Fibroblast of lung (primary cell): ENCODE data around the gene AMIGO3. TPM values are rescaled to one million over a fixed set of nuclear protein-coding genes. Genes with fewer than 3 reads are reported as not detected.

Experiments used
- DNase-seq, 2 donors: peaks; one replicate each; pipeline versions ENCODE4 v3.0.0 to v3.0.0-alpha.2; 2010; ENCODE audit warnings: low read depth in 2 of 2
- H2AFZ ChIP-seq: 2 replicates; pipeline ENCODE4 v1.5.1; 2012; ENCODE audit warnings: low read length, control low read depth, inconsistent platforms
- H3K27ac ChIP-seq: 2 replicates; pipeline ENCODE4 v1.5.1; 2011; ENCODE audit warnings: low read length, control low read depth; ENCODE audit not compliant: insufficient read depth
- H3K27me3 ChIP-seq: 2 replicates; pipeline ENCODE4 v1.5.1; 2011; ENCODE audit warnings: mild to moderate bottlenecking, low read length; ENCODE audit not compliant: control insufficient read depth, insufficient read depth
- H3K36me3 ChIP-seq: 2 replicates; pipeline ENCODE4 v1.5.1; 2011; ENCODE audit warnings: low read length; ENCODE audit not compliant: control insufficient read depth, insufficient read depth
- H3K4me1 ChIP-seq: 2 replicates; pipeline ENCODE4 v1.5.1; 2011; ENCODE audit warnings: low read length; ENCODE audit not compliant: control insufficient read depth, insufficient read depth; ENCODE audit errors: extremely low read depth
- H3K4me2 ChIP-seq: 2 replicates; pipeline ENCODE4 v1.5.1; 2011; ENCODE audit warnings: low read length, control low read depth; ENCODE audit not compliant: insufficient read depth; ENCODE audit errors: extremely low read depth
- H3K4me3 ChIP-seq, 4 experiments: fragments of 200-600 bp in 1 of 4; sonication (generic) in 1 of 4; replicated peaks in 1 of 4; 2 replicates each; pipeline ENCODE4 v1.5.1; 2011 to 2016; ENCODE audit warnings: low read length in 4 of 4, low read depth in 3 of 4, mild to moderate bottlenecking in 3 of 4, control low read depth in 2 of 4, inconsistent platforms in 1 of 4, mixed read lengths in 1 of 4; ENCODE audit not compliant: insufficient read depth in 1 of 4; ENCODE audit errors: control extremely low read depth in 1 of 4
- H3K79me2 ChIP-seq: 2 replicates; pipeline ENCODE4 v1.5.1; 2012; ENCODE audit warnings: mild to moderate bottlenecking, low read length, inconsistent platforms; ENCODE audit not compliant: control insufficient read depth, insufficient read depth
- H3K9ac ChIP-seq: 2 replicates; pipeline ENCODE4 v1.5.1; 2011; ENCODE audit warnings: mild to moderate bottlenecking, low read length, control low read depth; ENCODE audit not compliant: insufficient read depth
- H3K9me3 ChIP-seq: 2 replicates; pipeline ENCODE4 v1.5.1; 2012; ENCODE audit warnings: low read depth, low read length; ENCODE audit not compliant: control insufficient read depth, insufficient read depth
- H4K20me1 ChIP-seq: 2 replicates; pipeline ENCODE4 v1.5.1; 2011; ENCODE audit warnings: low read length; ENCODE audit not compliant: control insufficient read depth, insufficient read depth; ENCODE audit errors: extremely low read depth
- EZH2 ChIP-seq: IDR thresholded peaks from 2 replicates; pipeline ENCODE4 v1.5.1; 2012; ENCODE audit warnings: low read length, control low read depth, mild to moderate bottlenecking; ENCODE audit errors: missing control alignments
- polyA plus RNA-seq, 2 donors: library from polyadenylated mRNA; depleted of rRNA in 1 of 2; stranded (reverse) in 1 of 2; unstranded in 1 of 2; fragments of >200 nt; gene quantifications; 2 replicates each; pipeline ENCODE4 v1.2.1, GENCODE V29; 2011 to 2012; ENCODE audit warnings: missing spikeins in 1 of 2
- total RNA-seq: library from RNA; depleted of rRNA; stranded (reverse); fragments of >200 nt; gene quantifications from 2 replicates; pipeline ENCODE4 v1.2.1, GENCODE V29; 2014
- TF ChIP-seq, protein P1 (sequence below), 2 donors: IDR thresholded peaks in 1 of 2; conservative IDR thresholded peaks in 1 of 2; 1 replicate in 1 of 2; 2 replicates in 1 of 2; pipeline ENCODE4 v1.5.1; 2011 to 2012; ENCODE audit warnings: low read length in 2 of 2, control low read depth in 1 of 2, inconsistent platforms in 1 of 2, low read depth in 1 of 2, mild to moderate bottlenecking in 1 of 2

The AMIGO3 gene
- total and polyA plus RNA-seq, 2 donors (not counting 1 experiment from before 2014, with no cell fraction given): 0.33 TPM; not detected in 1

DNA sequence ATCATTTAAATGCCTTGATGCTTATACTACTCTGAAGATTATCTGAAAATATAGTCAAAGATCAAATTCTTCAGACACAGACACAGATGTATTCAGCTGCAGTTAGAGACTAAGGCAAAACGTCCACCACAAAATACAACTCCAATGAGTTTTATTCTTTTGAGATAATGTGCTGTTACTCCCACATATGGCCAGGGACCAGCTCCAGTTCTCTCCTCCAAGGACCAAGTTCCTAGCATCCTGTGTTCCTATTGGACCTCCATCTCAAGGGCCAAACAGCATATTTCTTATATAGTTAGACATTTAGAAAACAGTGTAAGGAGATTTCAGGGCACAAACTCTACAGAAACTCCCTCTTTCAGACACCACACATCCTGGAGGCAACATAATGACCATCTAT is 39.7 kb upstream of the AMIGO3 start:
- Histone ChIP-seq H2AFZ (no peak overlapping the region), H3K79me2 (peaks cover 44% of the 10 kb centered on the region), H3K36me3 (no peaks in the 10 kb centered on the region), H3K27ac (no peak overlapping the region), H3K27me3 (no peaks in the 10 kb centered on the region), H3K4me2 (no peak overlapping the region), H4K20me1 (no peaks in the 10 kb centered on the region), H3K9me3 (no peaks in the 10 kb centered on the region), H3K9ac (no peak overlapping the region), H3K4me1 (no peaks in the 10 kb centered on the region), H3K4me3 (no peak overlapping the region)
- TF ChIP-seq, protein P1, sequence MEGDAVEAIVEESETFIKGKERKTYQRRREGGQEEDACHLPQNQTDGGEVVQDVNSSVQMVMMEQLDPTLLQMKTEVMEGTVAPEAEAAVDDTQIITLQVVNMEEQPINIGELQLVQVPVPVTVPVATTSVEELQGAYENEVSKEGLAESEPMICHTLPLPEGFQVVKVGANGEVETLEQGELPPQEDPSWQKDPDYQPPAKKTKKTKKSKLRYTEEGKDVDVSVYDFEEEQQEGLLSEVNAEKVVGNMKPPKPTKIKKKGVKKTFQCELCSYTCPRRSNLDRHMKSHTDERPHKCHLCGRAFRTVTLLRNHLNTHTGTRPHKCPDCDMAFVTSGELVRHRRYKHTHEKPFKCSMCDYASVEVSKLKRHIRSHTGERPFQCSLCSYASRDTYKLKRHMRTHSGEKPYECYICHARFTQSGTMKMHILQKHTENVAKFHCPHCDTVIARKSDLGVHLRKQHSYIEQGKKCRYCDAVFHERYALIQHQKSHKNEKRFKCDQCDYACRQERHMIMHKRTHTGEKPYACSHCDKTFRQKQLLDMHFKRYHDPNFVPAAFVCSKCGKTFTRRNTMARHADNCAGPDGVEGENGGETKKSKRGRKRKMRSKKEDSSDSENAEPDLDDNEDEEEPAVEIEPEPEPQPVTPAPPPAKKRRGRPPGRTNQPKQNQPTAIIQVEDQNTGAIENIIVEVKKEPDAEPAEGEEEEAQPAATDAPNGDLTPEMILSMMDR (conservative IDR thresholded peaks at IDR 0.05 in 1 of 2, IDR thresholded peaks at IDR 0.05 in 1 of 2; ENCODE audit: low read depth in 1 of 2, low read length in 2 of 2): no peak
- no peak for TF ChIP-seq EZH2
- DNase-seq: no peak

DNA sequence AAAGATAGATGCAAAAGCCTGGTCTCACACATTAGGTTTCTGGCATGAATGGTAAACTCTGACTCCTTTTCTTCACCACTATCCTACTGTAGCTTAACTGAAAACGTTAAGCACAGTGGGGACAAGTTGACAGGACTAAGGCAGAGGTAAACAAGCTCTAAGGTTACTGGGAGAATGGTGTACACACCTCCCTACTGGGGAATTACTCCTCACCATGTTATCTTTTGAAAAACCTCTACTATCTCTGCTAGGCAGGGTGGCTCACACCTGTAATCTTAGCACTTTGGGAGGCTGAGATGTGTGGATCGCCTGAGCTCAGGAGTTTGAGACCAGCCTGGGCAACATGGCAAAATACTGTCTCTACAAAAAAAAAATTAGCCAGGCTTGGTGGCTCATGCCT is 37.7 kb upstream of the AMIGO3 start:
- Histone ChIP-seq H3K27me3 (no peaks in the 10 kb centered on the region), H4K20me1 (no peaks in the 10 kb centered on the region), H3K36me3 (no peaks in the 10 kb centered on the region), H3K4me1 (no peaks in the 10 kb centered on the region), H3K4me3 (no peak overlapping the region), H3K4me2 (no peak overlapping the region), H3K79me2 (peaks cover 48% of the 10 kb centered on the region), H3K9me3 (no peaks in the 10 kb centered on the region), H3K27ac (no peak overlapping the region), H2AFZ (no peak overlapping the region), H3K9ac (no peak overlapping the region)
- no peak for DNase-seq
- no peak for TF ChIP-seq EZH2
- TF ChIP-seq, protein P1 (conservative IDR thresholded peaks at IDR 0.05 in 1 of 2, IDR thresholded peaks at IDR 0.05 in 1 of 2; ENCODE audit: low read depth in 1 of 2, low read length in 2 of 2): no peak

DNA sequence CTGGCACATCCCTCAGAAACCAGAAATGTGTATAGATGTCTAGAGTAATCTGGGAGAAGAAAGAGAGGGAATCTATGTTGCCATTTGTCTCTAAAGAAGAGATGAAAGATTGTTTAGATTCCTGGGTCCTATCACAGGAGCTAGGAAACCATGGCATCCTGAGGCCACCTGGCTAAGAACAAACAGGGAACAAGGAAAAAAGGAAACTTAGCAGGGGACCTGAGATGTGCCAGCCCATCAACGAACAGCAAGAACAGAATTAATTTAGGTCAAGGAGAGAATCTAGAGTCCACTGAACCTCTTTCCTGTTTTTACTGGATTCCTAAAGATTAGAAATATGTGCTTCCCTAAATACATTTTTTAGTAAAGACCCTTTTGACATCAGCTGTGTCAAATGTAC is 36.6 kb upstream of the AMIGO3 start:
- H3K36me3 ChIP-seq: no peaks in the 10 kb centered on the region
- no peak overlapping the region for H3K9ac ChIP-seq
- no peaks in the 10 kb centered on the region for H3K9me3 ChIP-seq
- H3K4me2 ChIP-seq: no peak overlapping the region
- no peak for DNase-seq
- no peak overlapping the region for H2AFZ ChIP-seq
- no peaks in the 10 kb centered on the region for H3K27me3 ChIP-seq
- no peak overlapping the region for H3K4me3 ChIP-seq
- no peak overlapping the region for H3K27ac ChIP-seq
- H3K4me1 ChIP-seq: no peaks in the 10 kb centered on the region
- peaks cover 43% of the 10 kb centered on the region for H3K79me2 ChIP-seq
- peaks cover 1% of the 10 kb centered on the region for H4K20me1 ChIP-seq
- TF ChIP-seq EZH2: no peak
